ENCODE data around the gene DDN. TPM values are rescaled to one million over a fixed set of nuclear protein-coding genes. Genes with fewer than 3 reads are reported as not detected.

DDN gene
- total RNA-seq, 2 experiments from 2014 or later = 0.38 to 0.66 TPM

DNA sequence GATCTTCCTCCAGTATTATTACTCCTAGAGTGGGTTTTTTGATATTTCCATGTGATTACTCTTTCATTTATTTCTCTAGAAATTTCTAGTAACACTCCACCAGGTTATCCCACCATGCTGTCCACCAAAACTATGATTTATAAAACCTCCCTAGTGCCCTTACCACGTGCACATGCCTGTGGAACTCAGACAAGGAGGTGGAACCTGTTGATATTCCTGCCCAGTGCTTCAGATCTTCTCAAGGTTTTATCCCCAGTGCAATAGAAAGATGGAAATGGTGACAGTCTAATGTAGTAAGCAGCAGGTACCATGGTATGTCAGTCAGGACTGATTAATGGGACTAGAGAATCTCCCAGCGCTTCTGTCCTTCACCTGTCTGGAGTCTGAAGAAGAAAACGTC lies 38.3 kb downstream of the DDN start:
- peaks cover 25% of the 10 kb centered on the region for H3K27me3 Mint-ChIP-seq
- H3K4me1 Mint-ChIP-seq = peaks cover 14% of the 10 kb centered on the region
- peaks cover 4% of the 10 kb centered on the region for H3K36me3 Mint-ChIP-seq
- CTCF ChIA-PET = interaction anchor here (39.1 kb wide), 1 partner anchor 30 kb away, joined by 921 read pairs; the partner anchor contains the start of genes DDN and WNT1
- no peaks in the 10 kb centered on the region for H3K9me3 Mint-ChIP-seq (ENCODE audit: low read depth)
- H3K27ac Mint-ChIP-seq = no peak overlapping the region
- DNase-seq = no peak
- no peak overlapping the region for H3K4me3 Mint-ChIP-seq
- no peak for ATAC-seq

DNA sequence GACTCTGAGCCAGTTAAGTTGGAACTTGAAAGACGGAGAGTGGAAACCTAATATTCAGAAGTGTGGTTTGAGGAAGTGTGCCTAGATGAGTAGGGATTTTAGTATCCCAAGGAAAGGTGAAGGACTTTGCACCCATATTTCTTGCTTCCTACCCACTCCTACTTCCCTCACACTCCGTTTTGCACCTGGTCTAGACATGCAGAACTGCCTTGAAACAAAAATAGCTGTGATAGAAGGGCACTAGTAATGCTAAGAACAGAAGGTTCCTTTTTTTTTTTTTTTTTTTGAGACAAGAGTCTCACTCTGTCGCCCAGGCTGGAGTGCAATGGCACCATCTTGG lies 41.2 kb downstream of the DDN start:
- Mint-ChIP-seq H3K4me3 (peak overlapping the region; percentile 94), H3K9me3 (ENCODE audit: low read depth) (no peaks in the 10 kb centered on the region), H3K36me3 (peaks cover 11% of the 10 kb centered on the region), H3K27ac (no peak overlapping the region), H3K4me1 (peaks cover 25% of the 10 kb centered on the region), H3K27me3 (peaks cover 20% of the 10 kb centered on the region)
- DNase-seq (no peak), ATAC-seq (no peak)
- CTCF ChIA-PET = interaction anchor here (0.8 to 39.1 kb wide), 12 partner anchors 11 to 276 kb away, joined by 3 to 921 read pairs (median 6); partner anchors contain the start of genes DDN, DDX23, KANSL2 and RND1

DNA sequence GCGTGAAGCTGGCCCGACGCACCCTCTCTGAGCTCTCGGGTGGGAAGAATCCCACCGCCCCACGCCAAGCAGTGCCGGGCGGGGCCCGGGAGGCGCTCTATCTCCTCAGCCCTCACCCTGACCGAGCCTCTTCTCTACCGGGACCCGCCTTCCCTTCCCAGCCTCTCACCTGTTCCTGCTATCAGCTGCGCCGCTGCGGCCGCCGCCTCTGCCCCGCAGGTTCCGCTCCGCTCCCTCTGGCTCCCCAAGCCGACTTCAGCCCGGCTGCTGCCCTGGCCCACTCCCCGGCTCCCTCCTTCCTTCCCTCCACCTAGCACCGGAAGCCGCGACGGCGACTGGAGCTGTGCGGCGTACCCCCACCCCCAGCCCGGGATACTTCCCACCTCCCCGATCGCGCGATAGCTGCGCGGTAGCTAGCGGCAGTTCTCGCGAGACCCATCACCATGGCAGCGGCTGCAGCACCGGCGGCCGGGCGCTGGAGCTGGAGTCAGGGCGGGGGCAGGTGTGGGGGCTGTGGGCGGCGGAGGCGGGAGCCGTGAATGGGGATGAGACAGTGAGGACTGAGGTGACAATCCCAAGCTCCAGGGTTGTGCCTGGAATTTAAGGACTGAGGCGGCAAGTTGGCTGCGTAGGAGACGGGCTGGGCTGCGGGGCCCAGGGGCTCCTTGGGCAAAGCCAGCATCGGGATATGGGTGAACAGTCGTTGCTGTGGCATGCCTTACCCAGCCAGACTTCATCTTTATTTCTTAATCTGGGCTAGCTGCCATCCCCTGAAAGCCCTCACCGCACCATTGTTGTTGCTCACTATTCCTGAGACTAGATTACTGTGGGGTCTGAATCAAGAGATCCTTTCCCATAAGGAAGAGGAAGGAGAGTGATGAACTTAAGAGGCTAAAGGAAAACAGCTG lies 41.8 kb downstream of the DDN start, which contains the start of gene ARF3:
ARF3 (minus strand) TSS at position 347 of the 908 bp plus-strand sequence. CDS start 16,392 bp downstream, outside the sequence.
- peak within 1 kb of the TSS; percentile 94 for H3K4me3 Mint-ChIP-seq
- H3K27ac Mint-ChIP-seq = peak within 1 kb of the TSS; percentile 82
- H3K9me3 Mint-ChIP-seq (ENCODE audit: low read depth) = no peaks in the 10 kb centered on the region
- DNase-seq (peak; percentile 95), ATAC-seq (peak; percentile 97)
- peaks cover 20% of the 10 kb centered on the region for H3K27me3 Mint-ChIP-seq
- CTCF ChIA-PET = interaction anchor here (0.7 to 39.1 kb wide), 16 partner anchors 12 to 275 kb away, joined by 3 to 921 read pairs (median 6); partner anchors contain the start of genes DDN, DDX23, FKBP11 and KANSL2
- H3K36me3 Mint-ChIP-seq = peaks cover 13% of the 10 kb centered on the region
- peaks cover 26% of the 10 kb centered on the region for H3K4me1 Mint-ChIP-seq

DNA sequence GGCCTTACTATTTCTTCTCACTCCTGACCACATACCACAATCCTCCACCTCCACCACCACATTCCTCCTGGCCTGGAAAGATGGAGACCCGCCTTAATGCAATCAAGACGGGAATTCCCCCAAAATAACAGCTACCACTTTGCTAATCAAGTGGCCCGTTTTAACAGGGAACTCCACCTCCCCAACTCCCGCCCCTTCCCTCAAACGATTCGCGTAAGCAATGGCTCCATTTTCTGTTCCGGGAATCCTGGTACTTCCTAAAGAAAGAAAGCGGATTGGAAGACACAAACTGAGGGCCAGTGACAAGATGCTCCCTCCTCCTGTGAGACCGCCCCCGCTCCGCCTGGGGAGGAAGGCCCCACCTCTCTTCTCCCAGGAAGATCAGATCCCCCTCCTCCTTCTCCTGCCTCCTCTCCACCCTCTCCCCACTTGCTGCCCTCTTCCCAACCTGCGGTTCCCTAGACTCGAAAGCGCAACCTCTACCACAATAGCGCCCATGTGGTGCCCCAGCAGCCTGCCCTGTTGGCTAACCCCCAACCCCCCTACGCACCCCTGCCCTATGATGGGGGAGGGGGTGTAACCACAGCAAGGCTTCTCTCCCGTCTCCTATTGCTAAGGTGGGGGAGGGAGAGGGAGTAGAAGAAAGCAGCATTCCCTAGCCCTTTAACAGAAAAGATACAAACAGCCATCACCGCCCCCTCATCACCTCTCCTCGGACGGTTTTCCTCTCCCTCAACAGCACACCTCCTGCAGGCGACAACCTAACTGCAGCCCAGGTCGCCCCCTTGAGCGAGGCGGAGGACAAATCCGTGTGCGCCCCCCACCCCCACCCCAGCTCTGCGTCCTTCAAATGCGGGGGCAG lies 42.7 kb downstream of the DDN start:
- no peaks in the 10 kb centered on the region for H3K9me3 Mint-ChIP-seq (ENCODE audit: low read depth)
- ATAC-seq = no peak
- peak overlapping the region; percentile 55 for H3K27ac Mint-ChIP-seq
- H3K36me3 Mint-ChIP-seq = peaks cover 16% of the 10 kb centered on the region
- peaks cover 28% of the 10 kb centered on the region for H3K4me1 Mint-ChIP-seq
- CTCF ChIA-PET = interaction anchor here (1.0 to 39.1 kb wide), 13 partner anchors 12 to 142 kb away, joined by 3 to 921 read pairs (median 8); partner anchors contain the start of genes DDN, DDX23, FKBP11 and WNT1
- peak overlapping the region; percentile 94 for H3K4me3 Mint-ChIP-seq
- no peak for DNase-seq
- peaks cover 18% of the 10 kb centered on the region for H3K27me3 Mint-ChIP-seq

DNA sequence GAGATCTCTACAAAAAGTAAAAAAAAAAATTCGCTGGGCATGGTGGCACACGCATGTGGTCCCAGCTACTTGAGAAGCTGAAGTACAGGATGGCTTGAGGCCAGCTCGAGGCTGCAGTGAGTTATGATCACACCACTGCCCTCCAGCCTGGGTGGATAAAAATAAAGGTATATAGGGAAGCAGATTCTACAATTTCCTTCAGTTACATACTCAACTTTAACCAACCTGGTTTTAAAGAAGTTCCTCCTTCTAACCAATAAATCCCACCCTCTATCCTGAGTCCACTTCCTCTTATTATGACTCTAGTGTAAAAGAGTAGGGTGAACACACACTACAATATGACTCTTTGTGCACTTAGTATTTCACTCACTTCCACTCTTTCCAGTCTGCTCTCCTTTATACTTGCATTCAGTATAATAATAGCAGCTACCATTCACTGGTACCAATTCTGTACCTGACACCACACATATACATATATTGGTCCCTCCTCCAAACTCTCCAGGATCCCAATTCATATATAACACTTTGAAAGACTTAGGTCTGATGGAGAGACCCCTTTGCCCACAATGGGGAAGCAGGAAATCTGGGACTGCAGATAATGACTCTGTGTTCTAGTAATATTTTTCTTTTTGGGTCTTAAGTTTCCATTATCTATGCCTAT lies 44.2 kb downstream of the DDN start:
- CTCF ChIA-PET = interaction anchor here (3.3 to 39.1 kb wide), 2 partner anchors 36 to 102 kb away, joined by 30 to 921 read pairs; partner anchors contain the start of genes DDN, DDX23 and WNT1
- H3K4me1 Mint-ChIP-seq = peaks cover 28% of the 10 kb centered on the region
- peaks cover 16% of the 10 kb centered on the region for H3K36me3 Mint-ChIP-seq
- ATAC-seq (no peak), DNase-seq (no peak)
- peaks cover 9% of the 10 kb centered on the region for H3K27me3 Mint-ChIP-seq
- H3K9me3 Mint-ChIP-seq (ENCODE audit: low read depth) = no peaks in the 10 kb centered on the region
- no peak overlapping the region for H3K27ac Mint-ChIP-seq
- no peak overlapping the region for H3K4me3 Mint-ChIP-seq

DNA sequence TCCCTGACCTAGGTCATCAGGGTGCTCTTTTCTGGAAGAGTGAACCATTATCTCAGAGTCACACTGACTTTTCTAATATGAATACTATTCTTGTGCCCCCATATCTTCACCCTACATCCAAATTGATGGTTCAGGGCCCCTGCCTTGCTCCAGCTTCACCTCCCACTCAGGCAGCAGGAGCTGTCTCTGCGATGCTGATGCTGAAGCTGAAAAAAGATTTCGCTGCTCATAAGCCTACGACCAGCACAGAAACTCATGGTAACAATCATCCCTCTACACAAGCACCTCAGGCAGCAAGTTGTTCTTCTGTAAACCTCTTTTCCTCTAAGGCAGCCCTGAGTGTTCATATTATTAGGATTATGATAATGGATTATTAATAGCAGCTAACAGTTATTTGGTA lies 45.1 kb downstream of the DDN start:
- H3K4me1 Mint-ChIP-seq = peaks cover 28% of the 10 kb centered on the region
- DNase-seq = no peak
- ATAC-seq = no peak
- CTCF ChIA-PET = interaction anchor here (1.2 to 39.1 kb wide), 3 partner anchors 14 to 37 kb away, joined by 3 to 921 read pairs (median 3); partner anchors contain the start of genes DDN and WNT1
- no peak overlapping the region for H3K27ac Mint-ChIP-seq
- peaks cover 5% of the 10 kb centered on the region for H3K27me3 Mint-ChIP-seq
- peaks cover 16% of the 10 kb centered on the region for H3K36me3 Mint-ChIP-seq
- H3K9me3 Mint-ChIP-seq (ENCODE audit: low read depth) = no peaks in the 10 kb centered on the region
- H3K4me3 Mint-ChIP-seq = no peak overlapping the region

DNA sequence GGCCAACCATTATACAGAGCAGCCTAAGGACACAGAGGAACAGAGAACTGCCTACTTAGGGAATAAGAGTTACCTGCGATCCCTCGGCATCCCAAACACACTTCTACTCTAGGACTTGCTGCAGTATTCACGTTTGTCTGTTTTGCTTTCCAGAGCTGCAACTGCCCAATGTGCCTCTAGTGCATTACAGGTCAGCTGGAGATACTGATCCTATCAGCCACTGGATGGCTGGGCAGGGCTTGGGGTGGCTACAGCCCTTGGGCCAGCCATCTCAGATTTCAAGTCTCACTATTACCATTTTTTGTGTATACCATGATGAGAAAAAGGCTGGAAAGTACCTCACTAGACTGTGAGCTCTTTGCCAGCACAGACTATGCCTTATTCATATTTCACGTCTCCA lies 46.5 kb downstream of the DDN start:
- CTCF ChIA-PET = interaction anchor here (0.9 to 39.1 kb wide), 7 partner anchors 9 to 61 kb away, joined by 3 to 921 read pairs (median 3); partner anchors contain the start of genes DDN and WNT1
- Mint-ChIP-seq H3K9me3 (ENCODE audit: low read depth) (no peaks in the 10 kb centered on the region), H3K27ac (no peak overlapping the region), H3K4me3 (no peak overlapping the region), H3K27me3 (no peaks in the 10 kb centered on the region), H3K36me3 (peaks cover 20% of the 10 kb centered on the region), H3K4me1 (peaks cover 26% of the 10 kb centered on the region)
- ATAC-seq (no peak), DNase-seq (no peak)

DNA sequence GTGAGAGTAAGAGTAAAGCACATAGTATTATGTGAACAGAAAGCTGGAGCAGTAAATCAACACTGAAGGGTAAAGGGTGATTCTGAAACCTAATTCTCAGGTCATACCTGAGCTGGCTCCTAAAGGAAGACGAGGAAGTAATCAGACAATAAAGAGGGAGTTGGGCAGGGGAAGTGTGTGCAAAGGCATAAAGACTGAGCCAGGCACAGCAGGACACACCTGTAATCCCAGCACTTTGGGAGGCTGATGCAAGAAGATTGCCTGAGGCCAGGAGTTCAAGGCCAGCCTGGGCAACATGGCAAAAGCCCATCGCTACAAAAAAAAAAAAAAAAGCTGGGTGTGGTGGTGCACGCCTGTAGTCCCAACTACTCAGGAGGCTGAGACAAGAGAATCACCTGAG lies 51.4 kb downstream of the DDN start:
- Mint-ChIP-seq H3K27ac (no peak overlapping the region), H3K4me1 (peaks cover 11% of the 10 kb centered on the region), H3K27me3 (no peaks in the 10 kb centered on the region), H3K4me3 (no peak overlapping the region), H3K9me3 (ENCODE audit: low read depth) (no peaks in the 10 kb centered on the region), H3K36me3 (peaks cover 8% of the 10 kb centered on the region)
- no peak for DNase-seq
- CTCF ChIA-PET = interaction anchor here (0.7 to 1.8 kb wide), 4 partner anchors 12 to 95 kb away, joined by 3 to 6 read pairs (median 4); no protein-coding TSS in a partner anchor
- no peak for ATAC-seq

DNA sequence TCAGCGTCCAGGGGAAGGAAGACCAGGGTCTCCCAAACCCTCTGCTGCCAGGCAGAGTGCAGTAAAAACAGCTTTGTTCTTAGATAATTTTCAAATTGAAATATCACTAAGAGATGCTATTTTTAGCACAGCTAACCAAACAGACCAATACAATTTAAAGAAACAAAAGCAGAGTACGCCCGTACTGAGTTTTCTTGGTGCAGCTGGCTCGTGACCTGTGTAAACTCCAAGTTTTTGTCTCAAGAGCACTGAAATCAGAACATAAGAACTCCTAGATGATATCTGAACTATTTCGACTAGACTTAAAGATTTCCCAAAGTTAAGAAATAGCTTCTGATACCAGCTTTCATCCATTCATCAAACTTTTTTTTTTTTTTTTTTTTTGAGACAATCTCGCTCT lies 52.2 kb downstream of the DDN start:
- H3K9me3 Mint-ChIP-seq (ENCODE audit: low read depth) = no peaks in the 10 kb centered on the region
- H3K27ac Mint-ChIP-seq = no peak overlapping the region
- peaks cover 11% of the 10 kb centered on the region for H3K4me1 Mint-ChIP-seq
- H3K36me3 Mint-ChIP-seq = peaks cover 7% of the 10 kb centered on the region
- CTCF ChIA-PET = interaction anchor here (0.7 to 1.8 kb wide), 4 partner anchors 9 to 94 kb away, joined by 3 to 6 read pairs (median 4); no protein-coding TSS in a partner anchor
- ATAC-seq (no peak), DNase-seq (no peak)
- no peaks in the 10 kb centered on the region for H3K27me3 Mint-ChIP-seq
- no peak overlapping the region for H3K4me3 Mint-ChIP-seq

DNA sequence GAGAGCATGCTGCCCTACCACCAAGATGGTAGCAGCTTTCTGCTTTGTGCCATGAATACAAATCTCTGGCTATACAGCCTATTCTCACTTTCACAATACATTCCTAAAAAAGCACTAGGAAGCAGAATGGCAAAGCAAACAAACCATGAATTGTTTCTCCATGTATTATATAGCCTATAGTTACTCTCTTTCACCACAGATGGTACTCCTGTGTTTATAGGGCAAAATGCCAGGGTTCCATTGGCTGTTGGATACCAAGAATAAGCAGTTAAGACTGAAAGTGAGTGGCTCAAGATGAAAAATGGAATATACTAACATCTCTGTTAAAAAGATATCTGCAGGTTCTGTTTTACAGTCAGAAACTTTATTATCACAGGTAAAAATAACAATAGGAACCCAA lies 53.0 kb downstream of the DDN start:
- no peak for DNase-seq
- peaks cover 6% of the 10 kb centered on the region for H3K36me3 Mint-ChIP-seq
- no peaks in the 10 kb centered on the region for H3K9me3 Mint-ChIP-seq (ENCODE audit: low read depth)
- ATAC-seq = no peak
- CTCF ChIA-PET = interaction anchor here (0.8 to 1.8 kb wide), 5 partner anchors 9 to 42 kb away, joined by 3 to 6 read pairs (median 3); partner anchors contain the start of genes FKBP11 and WNT1
- no peaks in the 10 kb centered on the region for H3K27me3 Mint-ChIP-seq
- no peak overlapping the region for H3K4me3 Mint-ChIP-seq
- peaks cover 11% of the 10 kb centered on the region for H3K4me1 Mint-ChIP-seq
- H3K27ac Mint-ChIP-seq = no peak overlapping the region
